Measurements from ENCODE around the gene MFRP. TPM values are rescaled to one million over a fixed set of nuclear protein-coding genes. Genes with fewer than 3 reads are reported as not detected.
A peak's percentile ranks its signal among the peaks of the same experiment; 100 is the strongest.

The MFRP gene
- total and polyA plus RNA-seq, 9 of the 15 experiments (the other 6 are each of a cell fraction or from before 2014, with no cell fraction given): not detected

DNA sequence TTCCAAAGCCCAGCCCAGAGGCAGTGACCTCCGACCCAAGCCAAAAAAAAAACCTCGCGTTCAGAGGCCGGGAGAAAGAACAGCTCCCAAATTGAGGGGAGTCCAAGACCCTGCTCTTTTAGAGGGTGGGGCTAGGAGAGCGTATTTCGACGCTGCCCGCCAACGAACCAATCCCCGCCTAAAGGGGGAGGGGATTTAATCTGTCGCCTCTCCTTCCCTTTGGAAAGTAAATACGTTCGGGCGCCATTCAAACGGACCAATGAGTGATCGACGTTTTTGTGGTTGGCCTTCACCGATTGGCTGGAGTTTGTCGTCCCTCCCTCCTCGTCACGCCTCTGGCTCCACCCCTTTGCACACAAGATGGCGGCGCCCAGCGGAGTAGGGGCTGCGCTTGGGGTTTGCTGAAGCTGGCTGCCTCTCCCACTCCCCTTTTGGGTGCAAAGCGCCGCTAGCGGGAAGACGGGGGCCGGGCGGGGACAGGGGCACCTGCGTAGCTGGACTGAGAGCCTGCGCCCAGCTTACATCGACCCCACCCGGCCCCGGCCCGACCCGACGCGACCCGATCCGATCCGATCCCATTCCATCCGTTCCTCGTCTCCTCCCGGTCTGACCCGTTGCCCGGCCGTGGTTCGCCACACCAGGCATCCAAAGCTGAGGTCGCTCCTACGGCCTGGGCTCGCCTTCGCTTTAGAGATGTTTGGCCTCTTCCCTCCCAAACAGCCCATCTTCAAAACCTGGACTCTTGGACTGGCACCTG is 12.2 kb downstream of the MFRP start, which contains the start of gene RNF26 (continued):
- TF ChIP-seq, protein P1, sequence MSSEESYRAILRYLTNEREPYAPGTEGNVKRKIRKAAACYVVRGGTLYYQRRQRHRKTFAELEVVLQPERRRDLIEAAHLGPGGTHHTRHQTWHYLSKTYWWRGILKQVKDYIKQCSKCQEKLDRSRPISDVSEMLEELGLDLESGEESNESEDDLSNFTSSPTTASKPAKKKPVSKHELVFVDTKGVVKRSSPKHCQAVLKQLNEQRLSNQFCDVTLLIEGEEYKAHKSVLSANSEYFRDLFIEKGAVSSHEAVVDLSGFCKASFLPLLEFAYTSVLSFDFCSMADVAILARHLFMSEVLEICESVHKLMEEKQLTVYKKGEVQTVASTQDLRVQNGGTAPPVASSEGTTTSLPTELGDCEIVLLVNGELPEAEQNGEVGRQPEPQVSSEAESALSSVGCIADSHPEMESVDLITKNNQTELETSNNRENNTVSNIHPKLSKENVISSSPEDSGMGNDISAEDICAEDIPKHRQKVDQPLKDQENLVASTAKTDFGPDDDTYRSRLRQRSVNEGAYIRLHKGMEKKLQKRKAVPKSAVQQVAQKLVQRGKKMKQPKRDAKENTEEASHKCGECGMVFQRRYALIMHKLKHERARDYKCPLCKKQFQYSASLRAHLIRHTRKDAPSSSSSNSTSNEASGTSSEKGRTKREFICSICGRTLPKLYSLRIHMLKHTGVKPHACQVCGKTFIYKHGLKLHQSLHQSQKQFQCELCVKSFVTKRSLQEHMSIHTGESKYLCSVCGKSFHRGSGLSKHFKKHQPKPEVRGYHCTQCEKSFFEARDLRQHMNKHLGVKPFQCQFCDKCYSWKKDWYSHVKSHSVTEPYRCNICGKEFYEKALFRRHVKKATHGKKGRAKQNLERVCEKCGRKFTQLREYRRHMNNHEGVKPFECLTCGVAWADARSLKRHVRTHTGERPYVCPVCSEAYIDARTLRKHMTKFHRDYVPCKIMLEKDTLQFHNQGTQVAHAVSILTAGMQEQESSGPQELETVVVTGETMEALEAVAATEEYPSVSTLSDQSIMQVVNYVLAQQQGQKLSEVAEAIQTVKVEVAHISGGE (CRISPR knock-in tag; IDR thresholded peaks at IDR 0.05): no peak
- peak in 1 of 2 experiments; percentile 39; a peak in 1 of 4 replicates for TF ChIP-seq TEAD1 (CRISPR knock-in tag; IDR thresholded peaks at IDR 0.05)
- peak; percentile 9; the same call in 1 of the 2 replicates for TF ChIP-seq EP300 (IDR thresholded peaks at IDR 0.05; ENCODE audit: low read length)
- no peak for TF ChIP-seq NFIX (CRISPR knock-in tag; IDR thresholded peaks at IDR 0.05; ENCODE audit: low read depth)
- TF ChIP-seq, protein P2, sequence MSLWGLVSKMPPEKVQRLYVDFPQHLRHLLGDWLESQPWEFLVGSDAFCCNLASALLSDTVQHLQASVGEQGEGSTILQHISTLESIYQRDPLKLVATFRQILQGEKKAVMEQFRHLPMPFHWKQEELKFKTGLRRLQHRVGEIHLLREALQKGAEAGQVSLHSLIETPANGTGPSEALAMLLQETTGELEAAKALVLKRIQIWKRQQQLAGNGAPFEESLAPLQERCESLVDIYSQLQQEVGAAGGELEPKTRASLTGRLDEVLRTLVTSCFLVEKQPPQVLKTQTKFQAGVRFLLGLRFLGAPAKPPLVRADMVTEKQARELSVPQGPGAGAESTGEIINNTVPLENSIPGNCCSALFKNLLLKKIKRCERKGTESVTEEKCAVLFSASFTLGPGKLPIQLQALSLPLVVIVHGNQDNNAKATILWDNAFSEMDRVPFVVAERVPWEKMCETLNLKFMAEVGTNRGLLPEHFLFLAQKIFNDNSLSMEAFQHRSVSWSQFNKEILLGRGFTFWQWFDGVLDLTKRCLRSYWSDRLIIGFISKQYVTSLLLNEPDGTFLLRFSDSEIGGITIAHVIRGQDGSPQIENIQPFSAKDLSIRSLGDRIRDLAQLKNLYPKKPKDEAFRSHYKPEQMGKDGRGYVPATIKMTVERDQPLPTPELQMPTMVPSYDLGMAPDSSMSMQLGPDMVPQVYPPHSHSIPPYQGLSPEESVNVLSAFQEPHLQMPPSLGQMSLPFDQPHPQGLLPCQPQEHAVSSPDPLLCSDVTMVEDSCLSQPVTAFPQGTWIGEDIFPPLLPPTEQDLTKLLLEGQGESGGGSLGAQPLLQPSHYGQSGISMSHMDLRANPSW (CRISPR knock-in tag; IDR thresholded peaks at IDR 0.05): 0 out of 2 replicates have a peak, but pooled peaks have one; percentile 30
- no peak for TF ChIP-seq ESRRA (IDR thresholded peaks at IDR 0.05; ENCODE audit: borderline replicate concordance, low read depth)
- peak; percentile 89 for TF ChIP-seq SP1 (CRISPR knock-in tag; IDR thresholded peaks at IDR 0.05)
- TF ChIP-seq RBBP5 (IDR thresholded peaks at IDR 0.05; ENCODE audit: borderline replicate concordance, insufficient read depth, low read length, poor library complexity, severe bottlenecking): peak; percentile 95
- peak; percentile 87 for TF ChIP-seq SAP30 (IDR thresholded peaks at IDR 0.05; ENCODE audit: borderline replicate concordance, insufficient read depth, low read depth, low read length, poor library complexity, severe bottlenecking)
- no peak for TF ChIP-seq ARHGAP35 (IDR thresholded peaks at IDR 0.05; ENCODE audit: partially characterized antibody)
- peak; percentile 59; the same call in 1 of the 2 replicates for TF ChIP-seq TAF7 (tag; IDR thresholded peaks at IDR 0.05)
- TF ChIP-seq, protein P3, sequence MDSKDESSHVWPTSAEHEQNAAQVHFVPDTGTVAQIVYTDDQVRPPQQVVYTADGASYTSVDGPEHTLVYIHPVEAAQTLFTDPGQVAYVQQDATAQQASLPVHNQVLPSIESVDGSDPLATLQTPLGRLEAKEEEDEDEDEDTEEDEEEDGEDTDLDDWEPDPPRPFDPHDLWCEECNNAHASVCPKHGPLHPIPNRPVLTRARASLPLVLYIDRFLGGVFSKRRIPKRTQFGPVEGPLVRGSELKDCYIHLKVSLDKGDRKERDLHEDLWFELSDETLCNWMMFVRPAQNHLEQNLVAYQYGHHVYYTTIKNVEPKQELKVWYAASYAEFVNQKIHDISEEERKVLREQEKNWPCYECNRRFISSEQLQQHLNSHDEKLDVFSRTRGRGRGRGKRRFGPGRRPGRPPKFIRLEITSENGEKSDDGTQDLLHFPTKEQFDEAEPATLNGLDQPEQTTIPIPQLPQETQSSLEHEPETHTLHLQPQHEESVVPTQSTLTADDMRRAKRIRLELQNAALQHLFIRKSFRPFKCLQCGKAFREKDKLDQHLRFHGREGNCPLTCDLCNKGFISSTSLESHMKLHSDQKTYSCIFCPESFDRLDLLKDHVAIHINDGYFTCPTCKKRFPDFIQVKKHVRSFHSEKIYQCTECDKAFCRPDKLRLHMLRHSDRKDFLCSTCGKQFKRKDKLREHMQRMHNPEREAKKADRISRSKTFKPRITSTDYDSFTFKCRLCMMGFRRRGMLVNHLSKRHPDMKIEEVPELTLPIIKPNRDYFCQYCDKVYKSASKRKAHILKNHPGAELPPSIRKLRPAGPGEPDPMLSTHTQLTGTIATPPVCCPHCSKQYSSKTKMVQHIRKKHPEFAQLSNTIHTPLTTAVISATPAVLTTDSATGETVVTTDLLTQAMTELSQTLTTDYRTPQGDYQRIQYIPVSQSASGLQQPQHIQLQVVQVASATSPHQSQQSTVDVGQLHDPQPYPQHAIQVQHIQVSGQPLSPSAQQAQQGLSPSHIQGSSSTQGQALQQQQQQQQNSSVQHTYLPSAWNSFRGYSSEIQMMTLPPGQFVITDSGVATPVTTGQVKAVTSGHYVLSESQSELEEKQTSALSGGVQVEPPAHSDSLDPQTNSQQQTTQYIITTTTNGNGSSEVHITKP (IDR thresholded peaks at IDR 0.05; ENCODE audit: partially characterized antibody): peak; percentile 85
- TF ChIP-seq, protein P4, sequence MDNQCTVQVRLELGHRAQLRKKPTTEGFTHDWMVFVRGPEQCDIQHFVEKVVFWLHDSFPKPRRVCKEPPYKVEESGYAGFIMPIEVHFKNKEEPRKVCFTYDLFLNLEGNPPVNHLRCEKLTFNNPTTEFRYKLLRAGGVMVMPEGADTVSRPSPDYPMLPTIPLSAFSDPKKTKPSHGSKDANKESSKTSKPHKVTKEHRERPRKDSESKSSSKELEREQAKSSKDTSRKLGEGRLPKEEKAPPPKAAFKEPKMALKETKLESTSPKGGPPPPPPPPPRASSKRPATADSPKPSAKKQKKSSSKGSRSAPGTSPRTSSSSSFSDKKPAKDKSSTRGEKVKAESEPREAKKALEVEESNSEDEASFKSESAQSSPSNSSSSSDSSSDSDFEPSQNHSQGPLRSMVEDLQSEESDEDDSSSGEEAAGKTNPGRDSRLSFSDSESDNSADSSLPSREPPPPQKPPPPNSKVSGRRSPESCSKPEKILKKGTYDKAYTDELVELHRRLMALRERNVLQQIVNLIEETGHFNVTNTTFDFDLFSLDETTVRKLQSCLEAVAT (IDR thresholded peaks at IDR 0.05): 0 out of 4 replicates have a peak, but pooled peaks of 1 of the 2 experiments have one; percentile 43
- TF ChIP-seq ZNF316 (IDR thresholded peaks at IDR 0.05): no peak

Measured in K562 (cell line).